GM23338 (cell line): Measurements from ENCODE around the gene CACNA2D4. TPM values are rescaled to one million over a fixed set of nuclear protein-coding genes. Genes with fewer than 3 reads are reported as not detected.

ENCODE experiments used
- ATAC-seq: fragments of 200-7000 bp; cut with Tn5 transposase; 3 replicates; pipeline ENCODE4 v1.9.1; 2020
- DNase-seq: peaks from one replicate; pipeline ENCODE4 v3.0.0-alpha.2; 2015; ENCODE audit warnings: low spot score
- H2AFZ ChIP-seq: fragments of 200-600 bp; sonication (generic); 2 replicates; pipeline ENCODE4 v1.8.0; 2016; ENCODE audit warnings: antibody characterized with exemption, mild to moderate bottlenecking, moderate library complexity
- H3F3A ChIP-seq: fragments of 200-600 bp; sonication (generic); replicated peaks from 2 replicates; pipeline ENCODE4 v1.8.0; 2017; ENCODE audit warnings: antibody characterized with exemption, mixed run types, low read depth
- H3K27ac ChIP-seq: fragments of 200-600 bp; sonication (generic); 2 replicates; pipeline ENCODE4 v1.6.1; 2016; ENCODE audit warnings: low read depth
- H3K27me3 ChIP-seq: fragments of 200-600 bp; sonication (generic); 2 replicates; pipeline ENCODE4 v1.8.0; 2016; ENCODE audit warnings: mild to moderate bottlenecking, mixed run types, moderate library complexity; ENCODE audit not compliant: insufficient read depth
- H3K36me3 ChIP-seq: fragments of 200-600 bp; sonication (generic); 2 replicates; pipeline ENCODE4 v1.8.0; 2016; ENCODE audit warnings: mild to moderate bottlenecking; ENCODE audit not compliant: insufficient read depth
- H3K4me1 ChIP-seq: fragments of 200-600 bp; sonication (generic); 2 replicates; pipeline ENCODE4 v1.8.0; 2016; ENCODE audit warnings: mild to moderate bottlenecking, moderate library complexity; ENCODE audit not compliant: insufficient read depth
- H3K4me2 ChIP-seq: fragments of 200-600 bp; sonication (generic); 2 replicates; pipeline ENCODE4 v1.7.1; 2017; ENCODE audit warnings: mixed run types
- H3K4me3 ChIP-seq: fragments of 200-600 bp; sonication (generic); 2 replicates; pipeline ENCODE4 v1.6.1; 2016; ENCODE audit warnings: mixed run types
- H3K79me2 ChIP-seq: fragments of 200-600 bp; sonication (generic); replicated peaks from 2 replicates; pipeline ENCODE4 v1.8.0; 2017; ENCODE audit warnings: mild to moderate bottlenecking; ENCODE audit not compliant: insufficient read depth
- H3K9me2 ChIP-seq: fragments of 200-600 bp; sonication (generic); 2 replicates; pipeline ENCODE4 v1.8.0; 2017; ENCODE audit not compliant: insufficient read depth
- H4K20me1 ChIP-seq: fragments of 200-600 bp; sonication (generic); replicated peaks from 2 replicates; pipeline ENCODE4 v1.8.0; 2017; ENCODE audit warnings: mild to moderate bottlenecking; ENCODE audit not compliant: insufficient read depth
- H3K27ac Mint-ChIP-seq: 2 replicates; pipeline ENCODE4 v1.8.0; 2020; ENCODE audit warnings: inconsistent platforms, mild to moderate bottlenecking, moderate library complexity, mixed read lengths
- H3K27me3 Mint-ChIP-seq: 3 replicates; pipeline ENCODE4 v1.8.0; 2022; ENCODE audit warnings: low read depth, mild to moderate bottlenecking, moderate library complexity, mixed read lengths, inconsistent platforms; ENCODE audit not compliant: insufficient read depth, poor library complexity
- H3K36me3 Mint-ChIP-seq: 3 replicates; pipeline ENCODE4 v1.8.0; 2021; ENCODE audit warnings: low read depth, mild to moderate bottlenecking, inconsistent platforms, moderate library complexity, mixed read lengths
- H3K4me1 Mint-ChIP-seq: 3 replicates; pipeline ENCODE4 v1.8.0; 2020; ENCODE audit warnings: mild to moderate bottlenecking, inconsistent platforms, mixed read lengths
- H3K4me3 Mint-ChIP-seq: 3 replicates; pipeline ENCODE4 v1.8.0; 2021; ENCODE audit warnings: moderate library complexity, mild to moderate bottlenecking, inconsistent platforms, mixed read lengths
- H3K9me3 Mint-ChIP-seq: 3 replicates; pipeline ENCODE4 v1.8.0; 2020; ENCODE audit warnings: moderate library complexity, mild to moderate bottlenecking, inconsistent platforms, mixed read lengths
- CREB1 ChIP-seq: fragments of 250-450 bp; sonication (Bioruptor Pico); IDR thresholded peaks from 2 replicates; pipeline ENCODE4 v1.5.0; 2020; ENCODE audit warnings: low read depth, mild to moderate bottlenecking, moderate library complexity
- CTCF ChIP-seq, 2 experiments: fragments of 200-600 bp in 1 of 2; sonication (generic) in 1 of 2; conservative IDR thresholded peaks; 2 replicates each; pipeline versions ENCODE4 v1.5.1 to v1.6.1; 2016 to 2017; ENCODE audit warnings: antibody characterized with exemption in 2 of 2, low read depth in 2 of 2, mild to moderate bottlenecking in 2 of 2, moderate library complexity in 1 of 2
- EZH2 ChIP-seq: fragments of 200-600 bp; sonication (generic); IDR thresholded peaks from one replicate; pipeline ENCODE4 v1.8.0; 2017; ENCODE audit warnings: antibody characterized with exemption, mild to moderate bottlenecking, low read depth; ENCODE audit not compliant: unreplicated experiment
- EZH2phosphoT487 ChIP-seq: fragments of 200-600 bp; sonication (generic); IDR thresholded peaks from one replicate; pipeline ENCODE4 v1.8.1; 2018; ENCODE audit warnings: antibody characterized with exemption; ENCODE audit not compliant: unreplicated experiment
- JUNB ChIP-seq: IDR thresholded peaks from one replicate; pipeline ENCODE4 v1.6.1; 2016; ENCODE audit warnings: antibody characterized with exemption; ENCODE audit not compliant: unreplicated experiment
- NANOG ChIP-seq: IDR thresholded peaks from 2 replicates; pipeline ENCODE4 v1.6.1; 2016; ENCODE audit warnings: antibody characterized with exemption, borderline replicate concordance
- POLR2AphosphoS5 ChIP-seq: IDR thresholded peaks from 2 replicates; pipeline ENCODE4 v1.6.1; 2016; ENCODE audit warnings: antibody characterized with exemption, low read depth
- STAT1 ChIP-seq: IDR thresholded peaks from one replicate; pipeline ENCODE4 v1.6.1; 2016; ENCODE audit warnings: antibody characterized with exemption; ENCODE audit not compliant: unreplicated experiment
- ZNF114 ChIP-seq: fragments of 250-450 bp; sonication (Bioruptor Pico); IDR thresholded peaks from 2 replicates; pipeline ENCODE4 v1.5.0; 2020; ENCODE audit warnings: mild to moderate bottlenecking, moderate library complexity
- ZNF331 ChIP-seq: fragments of 250-450 bp; sonication (Bioruptor Pico); IDR thresholded peaks from 2 replicates; pipeline ENCODE4 v1.5.0; 2020; ENCODE audit warnings: low read depth, mild to moderate bottlenecking, moderate library complexity
- polyA plus RNA-seq: library from polyadenylated mRNA; unstranded; fragments of >200 nt; fragmentation: Nextera tagmentation; extraction: Ambion mirVana; gene quantifications from 2 replicates; pipeline ENCODE4 v1.2.1, GENCODE V29; 2016
- total RNA-seq: library from RNA; depleted of rRNA; stranded (reverse); fragments of >200 nt; shearing (Covaris generic); gene quantifications from 2 replicates; pipeline ENCODE4 v1.2.3, GENCODE V29; 2014
- TF ChIP-seq, protein P1 (sequence below): IDR thresholded peaks from 2 replicates; pipeline ENCODE4 v1.6.1; 2016; ENCODE audit warnings: antibody characterized with exemption
- TF ChIP-seq, protein P2 (sequence below): fragments of 250-450 bp; sonication (Bioruptor Pico); IDR thresholded peaks from 2 replicates; pipeline ENCODE4 v1.5.0; 2020; ENCODE audit warnings: mild to moderate bottlenecking, moderate library complexity
- TF ChIP-seq, protein P3 (sequence below): IDR thresholded peaks from one replicate; pipeline ENCODE4 v1.6.1; 2018; ENCODE audit warnings: antibody characterized with exemption; ENCODE audit not compliant: unreplicated experiment

The CACNA2D4 gene
- total and polyA plus RNA-seq, 2 experiments from 2014 or later, result 0.07 to 0.24 TPM

- Histone ChIP-seq H3K27me3 (no peaks in the 10 kb centered on the region), H3F3A (no peaks in the 10 kb centered on the region), H3K9me2 (no peaks in the 10 kb centered on the region), H3K36me3 (no peaks in the 10 kb centered on the region), H3K4me1 (no peaks in the 10 kb centered on the region), H3K27ac (no peak overlapping the region), H3K4me2 (no peak overlapping the region), H4K20me1 (no peaks in the 10 kb centered on the region), H2AFZ (no peak overlapping the region), H3K4me3 (no peak overlapping the region), H3K79me2 (no peaks in the 10 kb centered on the region)
- Mint-ChIP-seq H3K36me3 (no peaks in the 10 kb centered on the region), H3K4me1 (peaks cover 40% of the 10 kb centered on the region), H3K9me3 (no peaks in the 10 kb centered on the region), H3K4me3 (no peak overlapping the region), H3K27me3 (peaks cover 10% of the 10 kb centered on the region), H3K27ac (no peak overlapping the region)
- no peak for DNase-seq
- TF ChIP-seq, protein P1, sequence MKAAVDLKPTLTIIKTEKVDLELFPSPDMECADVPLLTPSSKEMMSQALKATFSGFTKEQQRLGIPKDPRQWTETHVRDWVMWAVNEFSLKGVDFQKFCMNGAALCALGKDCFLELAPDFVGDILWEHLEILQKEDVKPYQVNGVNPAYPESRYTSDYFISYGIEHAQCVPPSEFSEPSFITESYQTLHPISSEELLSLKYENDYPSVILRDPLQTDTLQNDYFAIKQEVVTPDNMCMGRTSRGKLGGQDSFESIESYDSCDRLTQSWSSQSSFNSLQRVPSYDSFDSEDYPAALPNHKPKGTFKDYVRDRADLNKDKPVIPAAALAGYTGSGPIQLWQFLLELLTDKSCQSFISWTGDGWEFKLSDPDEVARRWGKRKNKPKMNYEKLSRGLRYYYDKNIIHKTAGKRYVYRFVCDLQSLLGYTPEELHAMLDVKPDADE, result no peak
- TF ChIP-seq STAT1 (no peak), NANOG (no peak), POLR2AphosphoS5 (no peak), CREB1 (CRISPR knock-in tag) (no peak), ZNF114 (CRISPR knock-in tag) (no peak), ZNF331 (no peak), CTCF (conservative IDR thresholded peaks at IDR 0.05; ENCODE audit: low read depth in 2 of 2) (no peak), EZH2 (no peak), EZH2phosphoT487 (no peak), JUNB (no peak)
- TF ChIP-seq, protein P2, sequence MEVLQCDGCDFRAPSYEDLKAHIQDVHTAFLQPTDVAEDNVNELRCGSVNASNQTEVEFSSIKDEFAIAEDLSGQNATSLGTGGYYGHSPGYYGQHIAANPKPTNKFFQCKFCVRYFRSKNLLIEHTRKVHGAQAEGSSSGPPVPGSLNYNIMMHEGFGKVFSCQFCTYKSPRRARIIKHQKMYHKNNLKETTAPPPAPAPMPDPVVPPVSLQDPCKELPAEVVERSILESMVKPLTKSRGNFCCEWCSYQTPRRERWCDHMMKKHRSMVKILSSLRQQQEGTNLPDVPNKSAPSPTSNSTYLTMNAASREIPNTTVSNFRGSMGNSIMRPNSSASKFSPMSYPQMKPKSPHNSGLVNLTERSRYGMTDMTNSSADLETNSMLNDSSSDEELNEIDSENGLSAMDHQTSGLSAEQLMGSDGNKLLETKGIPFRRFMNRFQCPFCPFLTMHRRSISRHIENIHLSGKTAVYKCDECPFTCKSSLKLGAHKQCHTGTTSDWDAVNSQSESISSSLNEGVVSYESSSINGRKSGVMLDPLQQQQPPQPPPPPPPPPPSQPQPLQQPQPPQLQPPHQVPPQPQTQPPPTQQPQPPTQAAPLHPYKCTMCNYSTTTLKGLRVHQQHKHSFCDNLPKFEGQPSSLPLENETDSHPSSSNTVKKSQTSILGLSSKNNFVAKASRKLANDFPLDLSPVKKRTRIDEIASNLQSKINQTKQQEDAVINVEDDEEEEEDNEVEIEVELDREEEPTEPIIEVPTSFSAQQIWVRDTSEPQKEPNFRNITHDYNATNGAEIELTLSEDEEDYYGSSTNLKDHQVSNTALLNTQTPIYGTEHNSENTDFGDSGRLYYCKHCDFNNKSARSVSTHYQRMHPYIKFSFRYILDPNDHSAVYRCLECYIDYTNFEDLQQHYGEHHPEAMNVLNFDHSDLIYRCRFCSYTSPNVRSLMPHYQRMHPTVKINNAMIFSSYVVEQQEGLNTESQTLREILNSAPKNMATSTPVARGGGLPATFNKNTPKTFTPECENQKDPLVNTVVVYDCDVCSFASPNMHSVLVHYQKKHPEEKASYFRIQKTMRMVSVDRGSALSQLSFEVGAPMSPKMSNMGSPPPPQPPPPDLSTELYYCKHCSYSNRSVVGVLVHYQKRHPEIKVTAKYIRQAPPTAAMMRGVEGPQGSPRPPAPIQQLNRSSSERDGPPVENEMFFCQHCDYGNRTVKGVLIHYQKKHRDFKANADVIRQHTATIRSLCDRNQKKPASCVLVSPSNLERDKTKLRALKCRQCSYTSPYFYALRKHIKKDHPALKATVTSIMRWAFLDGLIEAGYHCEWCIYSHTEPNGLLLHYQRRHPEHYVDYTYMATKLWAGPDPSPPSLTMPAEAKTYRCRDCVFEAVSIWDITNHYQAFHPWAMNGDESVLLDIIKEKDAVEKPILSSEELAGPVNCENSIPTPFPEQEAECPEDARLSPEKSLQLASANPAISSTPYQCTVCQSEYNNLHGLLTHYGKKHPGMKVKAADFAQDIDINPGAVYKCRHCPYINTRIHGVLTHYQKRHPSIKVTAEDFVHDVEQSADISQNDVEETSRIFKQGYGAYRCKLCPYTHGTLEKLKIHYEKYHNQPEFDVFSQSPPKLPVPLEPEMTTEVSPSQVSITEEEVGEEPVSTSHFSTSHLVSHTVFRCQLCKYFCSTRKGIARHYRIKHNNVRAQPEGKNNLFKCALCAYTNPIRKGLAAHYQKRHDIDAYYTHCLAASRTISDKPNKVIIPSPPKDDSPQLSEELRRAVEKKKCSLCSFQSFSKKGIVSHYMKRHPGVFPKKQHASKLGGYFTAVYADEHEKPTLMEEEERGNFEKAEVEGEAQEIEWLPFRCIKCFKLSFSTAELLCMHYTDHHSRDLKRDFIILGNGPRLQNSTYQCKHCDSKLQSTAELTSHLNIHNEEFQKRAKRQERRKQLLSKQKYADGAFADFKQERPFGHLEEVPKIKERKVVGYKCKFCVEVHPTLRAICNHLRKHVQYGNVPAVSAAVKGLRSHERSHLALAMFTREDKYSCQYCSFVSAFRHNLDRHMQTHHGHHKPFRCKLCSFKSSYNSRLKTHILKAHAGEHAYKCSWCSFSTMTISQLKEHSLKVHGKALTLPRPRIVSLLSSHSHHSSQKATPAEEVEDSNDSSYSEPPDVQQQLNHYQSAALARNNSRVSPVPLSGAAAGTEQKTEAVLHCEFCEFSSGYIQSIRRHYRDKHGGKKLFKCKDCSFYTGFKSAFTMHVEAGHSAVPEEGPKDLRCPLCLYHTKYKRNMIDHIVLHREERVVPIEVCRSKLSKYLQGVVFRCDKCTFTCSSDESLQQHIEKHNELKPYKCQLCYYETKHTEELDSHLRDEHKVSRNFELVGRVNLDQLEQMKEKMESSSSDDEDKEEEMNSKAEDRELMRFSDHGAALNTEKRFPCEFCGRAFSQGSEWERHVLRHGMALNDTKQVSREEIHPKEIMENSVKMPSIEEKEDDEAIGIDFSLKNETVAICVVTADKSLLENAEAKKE (CRISPR knock-in tag), result no peak
- TF ChIP-seq, protein P3, sequence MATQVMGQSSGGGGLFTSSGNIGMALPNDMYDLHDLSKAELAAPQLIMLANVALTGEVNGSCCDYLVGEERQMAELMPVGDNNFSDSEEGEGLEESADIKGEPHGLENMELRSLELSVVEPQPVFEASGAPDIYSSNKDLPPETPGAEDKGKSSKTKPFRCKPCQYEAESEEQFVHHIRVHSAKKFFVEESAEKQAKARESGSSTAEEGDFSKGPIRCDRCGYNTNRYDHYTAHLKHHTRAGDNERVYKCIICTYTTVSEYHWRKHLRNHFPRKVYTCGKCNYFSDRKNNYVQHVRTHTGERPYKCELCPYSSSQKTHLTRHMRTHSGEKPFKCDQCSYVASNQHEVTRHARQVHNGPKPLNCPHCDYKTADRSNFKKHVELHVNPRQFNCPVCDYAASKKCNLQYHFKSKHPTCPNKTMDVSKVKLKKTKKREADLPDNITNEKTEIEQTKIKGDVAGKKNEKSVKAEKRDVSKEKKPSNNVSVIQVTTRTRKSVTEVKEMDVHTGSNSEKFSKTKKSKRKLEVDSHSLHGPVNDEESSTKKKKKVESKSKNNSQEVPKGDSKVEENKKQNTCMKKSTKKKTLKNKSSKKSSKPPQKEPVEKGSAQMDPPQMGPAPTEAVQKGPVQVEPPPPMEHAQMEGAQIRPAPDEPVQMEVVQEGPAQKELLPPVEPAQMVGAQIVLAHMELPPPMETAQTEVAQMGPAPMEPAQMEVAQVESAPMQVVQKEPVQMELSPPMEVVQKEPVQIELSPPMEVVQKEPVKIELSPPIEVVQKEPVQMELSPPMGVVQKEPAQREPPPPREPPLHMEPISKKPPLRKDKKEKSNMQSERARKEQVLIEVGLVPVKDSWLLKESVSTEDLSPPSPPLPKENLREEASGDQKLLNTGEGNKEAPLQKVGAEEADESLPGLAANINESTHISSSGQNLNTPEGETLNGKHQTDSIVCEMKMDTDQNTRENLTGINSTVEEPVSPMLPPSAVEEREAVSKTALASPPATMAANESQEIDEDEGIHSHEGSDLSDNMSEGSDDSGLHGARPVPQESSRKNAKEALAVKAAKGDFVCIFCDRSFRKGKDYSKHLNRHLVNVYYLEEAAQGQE, result no peak
- ATAC-seq, result no peak
Measured at GRCh38 chr12:1837541-1838204, 80.8 kb downstream of the CACNA2D4 start.
